CD4-positive, alpha-beta T cell (primary cell): ENCODE data around the gene IGIP. TPM values are rescaled to one million over a fixed set of nuclear protein-coding genes. Genes with fewer than 3 reads are reported as not detected.

ENCODE experiments used
- ATAC-seq: fragments of 200-7000 bp; cut with Tn5 transposase; one replicate; pipeline ENCODE4 v1.10.0; 2022; ENCODE audit warnings: mild to moderate bottlenecking; ENCODE audit not compliant: poor library complexity
- CTCF ChIA-PET: fragments of 350-600 bp; sonication (Branson Sonifier 250); formaldehyde crosslinking; loops from one replicate; lab custom pipeline; 2021; ENCODE audit warnings: antibody characterized with exemption, inconsistent platforms; lab: Charles Lee
- POLR2A ChIA-PET: fragments of 350-600 bp; sonication (Branson Sonifier 250); formaldehyde crosslinking; loops from one replicate; lab custom pipeline; 2021; ENCODE audit warnings: antibody characterized with exemption, inconsistent platforms; lab: Charles Lee
- DNase-seq, 14 experiments: peaks; one replicate each; pipeline ENCODE4 v3.0.0-alpha.2; 2013 to 2020; ENCODE audit warnings: mixed read lengths in 2 of 14
- H3K27ac ChIP-seq, 2 donors: one replicate each; pipeline versions ENCODE4 v1.5.1 to v1.7.0; 2013; ENCODE audit warnings: low read length in 2 of 2, low read depth in 1 of 2, mild to moderate bottlenecking in 1 of 2
- H3K27me3 ChIP-seq, 2 experiments: 1 replicate in 1 of 2; 2 replicates in 1 of 2; pipeline versions ENCODE4 v1.6.1 to v1.7.0; 2013; ENCODE audit warnings: low read length in 2 of 2, control low read depth in 1 of 2, mild to moderate bottlenecking in 1 of 2, moderate library complexity in 1 of 2; ENCODE audit not compliant: insufficient read depth in 2 of 2, control insufficient read depth in 1 of 2
- H3K36me3 ChIP-seq: one replicate; pipeline ENCODE4 v1.6.1; 2013; ENCODE audit warnings: low read length, control low read depth; ENCODE audit not compliant: insufficient read depth
- H3K4me1 ChIP-seq: one replicate; pipeline ENCODE4 v1.6.1; 2013; ENCODE audit warnings: low read length, control low read depth; ENCODE audit not compliant: insufficient read depth
- H3K4me3 ChIP-seq: one replicate; pipeline ENCODE4 v1.5.1; 2013; ENCODE audit warnings: mild to moderate bottlenecking, low read length, moderate library complexity
- H3K9me3 ChIP-seq, 2 experiments: 1 replicate in 1 of 2; 2 replicates in 1 of 2; pipeline versions ENCODE4 v1.6.1 to v1.7.0; 2013; ENCODE audit warnings: low read length in 2 of 2, mild to moderate bottlenecking in 2 of 2, control low read depth in 1 of 2, moderate library complexity in 1 of 2; ENCODE audit not compliant: control insufficient read depth in 1 of 2, insufficient read depth in 1 of 2
- H3K27ac Mint-ChIP-seq: one replicate; pipeline ENCODE4 v1.8.0; 2020; ENCODE audit warnings: mixed read lengths
- H3K27me3 Mint-ChIP-seq: one replicate; pipeline ENCODE4 v1.8.0; 2021; ENCODE audit warnings: mixed read lengths
- H3K36me3 Mint-ChIP-seq: one replicate; pipeline ENCODE4 v1.8.0; 2021; ENCODE audit warnings: low read depth, mixed read lengths
- H3K4me1 Mint-ChIP-seq: one replicate; pipeline ENCODE4 v1.8.0; 2021; ENCODE audit warnings: low read depth, mixed read lengths
- H3K4me3 Mint-ChIP-seq: one replicate; pipeline ENCODE4 v1.8.0; 2020; ENCODE audit warnings: mild to moderate bottlenecking, mixed read lengths
- H3K9me3 Mint-ChIP-seq: one replicate; pipeline ENCODE4 v1.8.0; 2020; ENCODE audit warnings: mixed read lengths
- intact Hi-C, 2 experiments: fragments of 100-400 bp; cut with DNase I in 1 of 2; cut with micrococcal nuclease in 1 of 2; formaldehyde crosslinking; loops; one replicate each; pipeline versions ENCODE4 v1.15.1 to v1.9.0; 2023 to 2025; cut with DNase I, micrococcal nuclease
- total RNA-seq, 174 experiments: library from RNA in 2 of 174; stranded (reverse) in 2 of 174; gene quantifications; one replicate each; pipeline ENCODE4 v1.2.3 and lab custom pipeline; 2021 to 2026
- TF ChIP-seq, protein P1 (sequence below): fragments of 200-600 bp; IDR thresholded peaks from one replicate; pipeline ENCODE4 v1.8.0; 2022; ENCODE audit warnings: antibody characterized with exemption, mild to moderate bottlenecking

The IGIP gene
- total RNA-seq, 2 experiments from 2014 or later, result 1.5 TPM

DNA sequence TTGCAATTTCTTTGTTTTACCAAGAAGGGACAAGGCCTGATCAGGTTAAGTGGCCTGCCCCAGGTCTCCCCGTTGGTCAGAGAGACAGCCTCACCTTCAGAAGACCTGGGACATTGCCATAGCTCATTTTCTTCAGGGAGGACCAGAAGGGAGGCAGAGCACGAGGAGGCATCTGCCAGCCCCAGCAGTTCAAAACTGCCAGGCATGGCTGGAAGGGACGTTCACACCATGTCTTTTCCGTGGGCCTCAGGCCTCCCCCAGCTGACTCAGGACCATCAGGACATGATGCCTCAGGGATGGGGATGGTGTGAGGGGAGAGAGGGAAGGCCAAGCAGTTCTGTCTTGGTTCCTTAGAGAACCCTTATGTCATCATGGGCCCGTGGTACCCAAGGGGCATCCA is 16.5 kb downstream of the IGIP start:
- Mint-ChIP-seq H3K9me3 (no peaks in the 10 kb centered on the region), H3K4me3 (no peak overlapping the region), H3K27me3 (peaks cover 22% of the 10 kb centered on the region), H3K36me3 (no peaks in the 10 kb centered on the region), H3K4me1 (peaks cover 29% of the 10 kb centered on the region), H3K27ac (no peak overlapping the region)
- ChIA-PET CTCF (no interaction called here), POLR2A (interaction anchor here (1.1 kb wide), 1 partner anchor 21 kb away, joined by 3 read pairs; no protein-coding TSS in a partner anchor)
- DNase-seq, result no peak
- peaks cover 12 to 18% of the 10 kb centered on the region in 2 experiments for H3K27me3 ChIP-seq
- H3K27ac ChIP-seq, result no peak overlapping the region
- TF ChIP-seq, protein P1, sequence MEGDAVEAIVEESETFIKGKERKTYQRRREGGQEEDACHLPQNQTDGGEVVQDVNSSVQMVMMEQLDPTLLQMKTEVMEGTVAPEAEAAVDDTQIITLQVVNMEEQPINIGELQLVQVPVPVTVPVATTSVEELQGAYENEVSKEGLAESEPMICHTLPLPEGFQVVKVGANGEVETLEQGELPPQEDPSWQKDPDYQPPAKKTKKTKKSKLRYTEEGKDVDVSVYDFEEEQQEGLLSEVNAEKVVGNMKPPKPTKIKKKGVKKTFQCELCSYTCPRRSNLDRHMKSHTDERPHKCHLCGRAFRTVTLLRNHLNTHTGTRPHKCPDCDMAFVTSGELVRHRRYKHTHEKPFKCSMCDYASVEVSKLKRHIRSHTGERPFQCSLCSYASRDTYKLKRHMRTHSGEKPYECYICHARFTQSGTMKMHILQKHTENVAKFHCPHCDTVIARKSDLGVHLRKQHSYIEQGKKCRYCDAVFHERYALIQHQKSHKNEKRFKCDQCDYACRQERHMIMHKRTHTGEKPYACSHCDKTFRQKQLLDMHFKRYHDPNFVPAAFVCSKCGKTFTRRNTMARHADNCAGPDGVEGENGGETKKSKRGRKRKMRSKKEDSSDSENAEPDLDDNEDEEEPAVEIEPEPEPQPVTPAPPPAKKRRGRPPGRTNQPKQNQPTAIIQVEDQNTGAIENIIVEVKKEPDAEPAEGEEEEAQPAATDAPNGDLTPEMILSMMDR, result no peak
- no peaks in the 10 kb centered on the region for H3K9me3 ChIP-seq
- ATAC-seq, result no peak
- intact Hi-C loops, result loop anchor here in 1 of 2 experiments (5.0 kb wide), 1 partner anchor 35 kb away; no protein-coding TSS in a partner anchor
- H3K36me3 ChIP-seq, result no peaks in the 10 kb centered on the region
- no peak overlapping the region for H3K4me3 ChIP-seq
- peaks cover 29% of the 10 kb centered on the region for H3K4me1 ChIP-seq

DNA sequence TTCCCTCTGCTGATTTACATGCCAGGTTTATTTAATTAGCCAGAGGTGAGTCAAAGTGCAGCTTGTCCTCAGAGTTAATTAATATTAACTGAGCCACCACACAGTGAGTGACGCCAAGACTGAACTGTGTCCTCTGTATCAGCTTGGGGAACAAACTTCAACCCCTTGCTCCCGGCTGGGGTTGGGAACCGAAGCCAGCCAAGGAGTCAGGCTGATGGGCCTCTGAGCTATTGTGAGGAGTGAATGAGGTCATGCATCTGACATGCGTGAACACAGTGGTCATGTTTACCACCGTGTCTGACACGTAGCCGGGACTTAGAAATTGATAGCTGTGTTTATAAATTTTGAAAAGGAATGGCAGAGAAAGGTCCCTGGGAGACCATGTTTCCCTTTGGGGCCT is 17.1 kb downstream of the IGIP start:
- ATAC-seq, result no peak
- CTCF ChIA-PET, result interaction anchor here (4.3 to 4.5 kb wide), 2 partner anchors 35 to 70 kb away, joined by 38 to 52 read pairs; no protein-coding TSS in a partner anchor
- H3K4me3 Mint-ChIP-seq, result no peak overlapping the region

DNA sequence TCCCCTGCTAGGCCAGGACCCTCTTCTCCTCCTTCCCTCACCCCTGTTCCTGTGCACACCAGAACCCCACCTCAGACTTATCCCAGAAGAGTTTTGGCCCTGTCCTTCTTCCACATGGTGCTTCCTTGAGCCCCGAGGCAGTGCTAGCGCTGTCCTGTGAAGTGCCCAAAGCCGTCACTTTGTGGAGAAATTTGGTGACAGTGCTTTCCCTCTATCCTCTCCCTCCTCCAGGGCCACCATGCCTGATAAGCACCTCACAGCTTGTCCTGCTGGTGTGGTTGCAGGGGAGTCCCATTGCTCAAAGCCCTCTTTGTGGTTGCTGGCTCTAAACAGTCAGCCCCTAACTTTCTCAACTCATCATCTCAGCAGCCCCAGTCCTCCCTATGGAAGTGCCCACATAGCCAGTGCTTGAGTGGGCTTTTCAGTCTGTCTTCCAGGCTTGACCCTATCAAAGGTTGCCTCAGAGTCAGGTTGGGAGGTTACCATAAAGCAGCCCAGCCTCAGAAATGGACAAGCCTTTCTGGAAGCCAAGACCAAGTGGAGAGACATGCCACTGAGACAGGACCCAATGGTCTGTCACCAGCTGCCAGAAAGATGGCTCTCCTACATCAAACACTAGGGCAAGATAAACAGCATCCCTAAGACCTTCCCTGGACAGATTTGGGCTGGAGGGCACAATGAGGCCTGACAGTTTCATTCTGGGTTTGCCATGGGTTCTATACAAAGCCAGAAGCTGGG is 18.0 kb downstream of the IGIP start:
- Mint-ChIP-seq H3K27me3 (peaks cover 27% of the 10 kb centered on the region), H3K4me3 (no peak overlapping the region), H3K36me3 (no peaks in the 10 kb centered on the region), H3K27ac (peak overlapping the region; percentile 37), H3K9me3 (no peaks in the 10 kb centered on the region), H3K4me1 (peaks cover 21% of the 10 kb centered on the region)
- no peak overlapping the region for H3K4me3 ChIP-seq
- no peaks in the 10 kb centered on the region for H3K9me3 ChIP-seq
- TF ChIP-seq, protein P1, result no peak
- intact Hi-C loops, result loop anchor here (1.0 to 5.0 kb wide), 5 partner anchors 14 to 70 kb away; partner anchors contain the start of gene PURA (in 1 of the 2)
- POLR2A ChIA-PET, result interaction anchor here (0.8 to 2.7 kb wide), 8 partner anchors 20 to 71 kb away, joined by 3 to 18 read pairs (median 5); partner anchors contain the start of gene PURA
- H3K36me3 ChIP-seq, result no peaks in the 10 kb centered on the region
- CTCF ChIA-PET, result interaction anchor here (0.7 to 4.5 kb wide), 20 partner anchors 8 to 1476 kb away, joined by 3 to 52 read pairs (median 5); partner anchors contain the start of gene PURA
- ATAC-seq (no peak), DNase-seq (no peak)
- H3K27ac ChIP-seq, result no peak overlapping the region
- H3K27me3 ChIP-seq, result peaks cover 12 to 18% of the 10 kb centered on the region in 2 experiments
- peaks cover 29% of the 10 kb centered on the region for H3K4me1 ChIP-seq

More for the DNA sequence above, 17.1 kb downstream of the IGIP start:
- H3K4me3 ChIP-seq, result no peak overlapping the region
- H3K36me3 ChIP-seq, result no peaks in the 10 kb centered on the region
- TF ChIP-seq, protein P1, result no peak
- Mint-ChIP-seq H3K4me1 (peaks cover 23% of the 10 kb centered on the region), H3K27ac (no peak overlapping the region), H3K9me3 (no peaks in the 10 kb centered on the region), H3K36me3 (no peaks in the 10 kb centered on the region), H3K27me3 (peaks cover 27% of the 10 kb centered on the region)
- POLR2A ChIA-PET, result interaction anchor here (1.1 to 2.7 kb wide), 3 partner anchors 22 to 36 kb away, joined by 3 to 18 read pairs (median 9); partner anchors contain the start of gene PURA
- peaks cover 12 to 18% of the 10 kb centered on the region in 2 experiments for H3K27me3 ChIP-seq
- intact Hi-C loops, result loop anchor here in 1 of 2 experiments (5.0 kb wide), 1 partner anchor 36 kb away; no protein-coding TSS in a partner anchor
- no peak overlapping the region for H3K27ac ChIP-seq
- H3K4me1 ChIP-seq, result peaks cover 29% of the 10 kb centered on the region
- DNase-seq, result no peak
- no peaks in the 10 kb centered on the region for H3K9me3 ChIP-seq
